NOMO-1 treated with dmso at 0.1 percent for 144 hours (cell line): ENCODE measurements around the gene PDIK1L.

Source experiments
- DNase-seq: peaks from one replicate; lab custom pipeline; 2025; ENCODE audit not compliant: unreplicated experiment; lab: John Stamatoyannopoulos, UW

PDIK1L gene

DNA sequence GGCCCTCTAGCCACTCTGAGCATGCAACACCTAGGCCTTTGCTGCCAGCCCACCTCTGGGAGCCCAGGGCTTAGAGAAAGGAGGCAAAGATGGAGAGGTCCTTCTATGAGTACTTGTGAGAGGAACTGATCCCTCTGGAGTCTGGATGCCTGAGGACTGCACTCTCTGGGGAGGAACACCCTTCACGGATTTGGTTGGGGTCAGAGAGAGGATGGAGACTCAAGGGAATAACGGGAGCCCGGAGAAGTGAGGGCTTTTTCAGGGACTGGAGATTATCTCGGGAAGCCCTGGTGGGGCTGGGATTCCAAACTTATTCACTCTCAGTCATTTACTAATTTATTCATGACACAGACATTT lies 57.6 kb downstream of the PDIK1L start:
- DNase-seq = no peak

DNA sequence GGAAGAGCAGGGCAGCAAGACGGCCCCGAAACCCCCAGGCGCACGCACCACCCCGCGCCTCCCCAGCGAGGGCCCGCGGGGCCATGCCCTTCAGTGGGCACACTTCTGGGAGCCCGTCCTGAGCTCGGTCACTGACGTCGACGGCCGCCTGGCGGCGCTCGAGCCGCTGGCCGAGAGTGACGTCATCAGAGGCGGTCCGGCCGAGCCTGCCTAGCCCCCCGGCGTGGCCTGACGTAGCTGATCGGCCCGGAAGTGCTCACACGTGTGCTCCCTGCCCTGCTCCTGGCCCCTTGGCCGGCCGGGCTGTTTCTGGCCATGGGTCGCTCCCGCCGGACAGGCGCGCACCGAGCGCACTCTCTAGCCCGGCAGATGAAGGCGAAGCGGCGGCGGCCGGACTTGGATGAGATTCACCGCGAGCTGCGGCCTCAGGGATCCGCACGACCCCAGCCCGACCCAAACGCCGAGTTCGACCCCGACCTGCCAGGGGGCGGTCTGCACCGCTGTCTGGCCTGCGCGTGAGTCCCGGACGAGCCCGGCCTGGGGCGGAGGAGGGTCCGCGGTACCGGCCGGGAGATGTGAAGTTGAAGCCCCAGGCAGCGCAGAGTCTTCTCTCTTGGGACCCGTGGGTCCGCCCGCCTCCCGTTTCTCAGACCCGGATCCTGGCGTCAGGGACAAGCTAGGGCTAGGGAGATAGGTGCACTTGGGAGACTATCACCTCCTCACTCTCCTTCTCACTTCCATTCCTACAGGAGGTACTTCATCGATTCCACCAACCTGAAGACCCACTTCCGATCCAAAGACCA lies 58.2 kb downstream of the PDIK1L start, which contains the start of gene ZNF593:
Gene ZNF593 (plus strand): TSS at position 240 of the 803 bp plus-strand sequence. CDS start 76 bp downstream, at position 316.
- DNase-seq = peak; percentile 94

GRCh38 chr1:26170472-26170821 lies 58.8 kb downstream of the PDIK1L start:
- DNase-seq = no peak

GRCh38 chr1:26171084-26172072 lies 59.8 kb downstream of the PDIK1L start, which contains the start of gene ZNF593OS:
Gene ZNF593OS (minus strand): TSS chr1:26171832. CDS start chr1:26171661, 171 bp downstream.
- DNase-seq = no peak
